Measurements from ENCODE around the gene ANGPTL1.
"Not testable (repeated sequence)": the region's sequence is repeated elsewhere in the genome, so short reads cannot be mapped to it uniquely, and the experiment has no call there.

Gene ANGPTL1

GRCh38 chr1:178862864-178863263 is 8.0 kb downstream of the ANGPTL1 start:
- DNase-seq = no peak

- no peak for DNase-seq
These were observed 8.5 kb downstream of the ANGPTL1 start for GRCh38 chr1:178862416-178862815.

- DNase-seq = no peak
These were observed 13.8 kb downstream of the ANGPTL1 start for GRCh38 chr1:178857126-178857525.

GRCh38 chr1:178849918-178850317 is 21.0 kb downstream of the ANGPTL1 start:
- DNase-seq = no peak

- DNase-seq = not testable (repeated sequence)
These were observed 23.0 kb downstream of the ANGPTL1 start for GRCh38 chr1:178847919-178848318.

GRCh38 chr1:178847396-178847849 is 23.5 kb downstream of the ANGPTL1 start:
- no peak for DNase-seq

GRCh38 chr1:178846306-178846705 is 24.6 kb downstream of the ANGPTL1 start:
- DNase-seq = no peak

GRCh38 chr1:178844436-178844835 is 26.4 kb downstream of the ANGPTL1 start:
- DNase-seq = no peak

- no peak for DNase-seq
These were observed 45.7 kb downstream of the ANGPTL1 start for GRCh38 chr1:178825167-178825566.

GRCh38 chr1:178821134-178821866 is 49.6 kb downstream of the ANGPTL1 start:
- no peak for DNase-seq

- no peak for DNase-seq
These were observed 51.8 kb downstream of the ANGPTL1 start for GRCh38 chr1:178819123-178819522.

- no peak for DNase-seq
These were observed 52.5 kb downstream of the ANGPTL1 start for GRCh38 chr1:178818416-178818815.

- DNase-seq = no peak
These were observed 60.3 kb downstream of the ANGPTL1 start for GRCh38 chr1:178810585-178810984.

- DNase-seq = no peak
These were observed 62.3 kb downstream of the ANGPTL1 start for GRCh38 chr1:178808529-178808928.

- no peak for DNase-seq
These were observed 64.1 kb downstream of the ANGPTL1 start for GRCh38 chr1:178806665-178807300.

- DNase-seq = no peak
These were observed 68.0 kb downstream of the ANGPTL1 start for GRCh38 chr1:178802873-178803272.
